ENCODE data around the gene CAMTA1. TPM values are rescaled to one million over a fixed set of nuclear protein-coding genes. Genes with fewer than 3 reads are reported as not detected.

Gene CAMTA1
- total RNA-seq, 1 experiment from 2014 or later: 85.2 TPM

DNA sequence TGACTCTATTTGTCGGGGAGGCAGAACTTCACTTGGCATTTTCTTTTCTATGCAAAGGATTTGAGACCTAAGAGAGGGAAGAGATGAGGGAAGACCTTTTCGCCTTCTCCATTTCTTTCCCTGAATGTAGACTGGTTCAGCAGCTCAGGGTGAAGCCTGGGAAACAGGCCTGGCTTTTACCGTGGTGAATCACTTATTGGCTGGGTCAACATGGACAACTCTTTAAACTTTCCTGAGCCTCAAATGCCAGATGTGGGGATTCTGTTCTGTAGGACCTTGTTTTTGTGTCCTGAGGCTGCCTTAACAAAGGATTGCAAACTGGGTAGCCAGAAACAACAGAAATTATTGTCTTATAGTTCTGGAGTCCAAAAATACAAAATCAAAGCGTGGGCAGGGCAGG lies 530.1 kb downstream of the CAMTA1 start:
- no TSS peak for BruUV-seq (replicated peaks)
- H3K27ac ChIP-seq (ENCODE audit: low read depth, low read length, poor library complexity, severe bottlenecking): no peak overlapping the region
- no peak overlapping the region for H3K4me3 ChIP-seq (ENCODE audit: low read depth, low read length, poor library complexity, severe bottlenecking)
- peaks cover 9% of the 10 kb centered on the region for H3K4me1 ChIP-seq (ENCODE audit: insufficient read depth, low read length, poor library complexity, severe bottlenecking)
- H3K9me3 ChIP-seq (ENCODE audit: low read depth, low read length, poor library complexity, severe bottlenecking): no peaks in the 10 kb centered on the region
- H3K27me3 ChIP-seq (replicated peaks; ENCODE audit: insufficient read depth, low read depth, low read length, poor library complexity): no peaks in the 10 kb centered on the region
- intact Hi-C loops (cut with micrococcal nuclease; ENCODE audit: unreplicated experiment): no loop called here
- ChIA-PET CTCF (no interaction called here), POLR2A (ENCODE audit: low non-redundant PET) (no interaction called here)
- TF ChIP-seq EZH2 (IDR thresholded peaks at IDR 0.05; ENCODE audit: borderline replicate concordance, low read depth, low read length, poor library complexity, severe bottlenecking): no peak
- TF ChIP-seq, protein P1, sequence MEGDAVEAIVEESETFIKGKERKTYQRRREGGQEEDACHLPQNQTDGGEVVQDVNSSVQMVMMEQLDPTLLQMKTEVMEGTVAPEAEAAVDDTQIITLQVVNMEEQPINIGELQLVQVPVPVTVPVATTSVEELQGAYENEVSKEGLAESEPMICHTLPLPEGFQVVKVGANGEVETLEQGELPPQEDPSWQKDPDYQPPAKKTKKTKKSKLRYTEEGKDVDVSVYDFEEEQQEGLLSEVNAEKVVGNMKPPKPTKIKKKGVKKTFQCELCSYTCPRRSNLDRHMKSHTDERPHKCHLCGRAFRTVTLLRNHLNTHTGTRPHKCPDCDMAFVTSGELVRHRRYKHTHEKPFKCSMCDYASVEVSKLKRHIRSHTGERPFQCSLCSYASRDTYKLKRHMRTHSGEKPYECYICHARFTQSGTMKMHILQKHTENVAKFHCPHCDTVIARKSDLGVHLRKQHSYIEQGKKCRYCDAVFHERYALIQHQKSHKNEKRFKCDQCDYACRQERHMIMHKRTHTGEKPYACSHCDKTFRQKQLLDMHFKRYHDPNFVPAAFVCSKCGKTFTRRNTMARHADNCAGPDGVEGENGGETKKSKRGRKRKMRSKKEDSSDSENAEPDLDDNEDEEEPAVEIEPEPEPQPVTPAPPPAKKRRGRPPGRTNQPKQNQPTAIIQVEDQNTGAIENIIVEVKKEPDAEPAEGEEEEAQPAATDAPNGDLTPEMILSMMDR (conservative IDR thresholded peaks at IDR 0.05; ENCODE audit: low read depth, low read length): no peak
- no peaks in the 10 kb centered on the region for H3K36me3 ChIP-seq (ENCODE audit: insufficient read depth, low read length, poor library complexity, severe bottlenecking)
- DNase-seq (ENCODE audit: low spot score): no peak

DNA sequence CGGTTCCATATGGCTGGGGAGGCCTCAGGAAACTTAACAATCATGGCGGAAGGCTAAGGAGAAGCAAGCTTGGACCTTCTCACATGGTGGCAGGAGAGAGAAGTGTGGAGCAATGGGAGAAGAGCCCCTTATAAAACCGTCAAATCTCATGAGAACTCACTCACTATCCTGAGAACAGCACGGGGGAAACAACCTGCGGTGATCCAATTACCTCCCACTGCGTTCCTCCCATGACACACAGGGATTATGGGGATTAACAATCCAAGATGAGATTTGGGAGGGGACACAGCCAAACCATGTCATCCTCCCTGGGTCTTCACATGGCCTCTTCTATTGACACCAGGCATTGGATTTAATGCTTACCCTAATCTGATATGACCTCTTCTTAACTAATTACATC lies 530.7 kb downstream of the CAMTA1 start:
- no peak for DNase-seq (ENCODE audit: low spot score)
- TF ChIP-seq EZH2 (IDR thresholded peaks at IDR 0.05; ENCODE audit: borderline replicate concordance, low read depth, low read length, poor library complexity, severe bottlenecking): no peak
- TF ChIP-seq, protein P1 (conservative IDR thresholded peaks at IDR 0.05; ENCODE audit: low read depth, low read length): no peak
- no peaks in the 10 kb centered on the region for H3K9me3 ChIP-seq (ENCODE audit: low read depth, low read length, poor library complexity, severe bottlenecking)
- POLR2A ChIA-PET (ENCODE audit: low non-redundant PET): no interaction called here
- H3K36me3 ChIP-seq (ENCODE audit: insufficient read depth, low read length, poor library complexity, severe bottlenecking): no peaks in the 10 kb centered on the region
- H3K27me3 ChIP-seq (replicated peaks; ENCODE audit: insufficient read depth, low read depth, low read length, poor library complexity): no peaks in the 10 kb centered on the region
- no peak overlapping the region for H3K27ac ChIP-seq (ENCODE audit: low read depth, low read length, poor library complexity, severe bottlenecking)
- H3K4me3 ChIP-seq (ENCODE audit: low read depth, low read length, poor library complexity, severe bottlenecking): no peak overlapping the region
- CTCF ChIA-PET: no interaction called here
- no TSS peak for BruUV-seq (replicated peaks)
- intact Hi-C loops (cut with micrococcal nuclease; ENCODE audit: unreplicated experiment): no loop called here
- peaks cover 9% of the 10 kb centered on the region for H3K4me1 ChIP-seq (ENCODE audit: insufficient read depth, low read length, poor library complexity, severe bottlenecking)

DNA sequence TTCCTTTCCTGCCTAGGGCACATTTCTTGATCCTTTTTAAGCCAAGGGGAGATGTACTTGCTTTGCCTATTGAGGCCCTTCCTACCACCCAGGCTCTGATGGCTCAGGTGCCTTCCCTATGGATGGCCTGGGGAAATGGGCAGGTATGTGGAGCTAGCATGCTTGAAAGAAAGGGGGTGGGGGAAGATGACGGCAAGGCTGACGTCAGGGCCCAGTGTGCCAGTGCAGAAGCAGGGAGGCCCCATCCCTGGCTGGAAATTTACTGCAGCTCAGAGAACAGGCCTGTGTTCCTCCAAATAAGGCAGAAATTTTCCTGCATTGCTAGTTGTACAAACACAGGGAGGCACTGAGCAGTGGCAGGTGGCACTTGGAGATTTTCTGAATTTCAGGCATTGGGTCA lies 532.6 kb downstream of the CAMTA1 start:
- POLR2A ChIA-PET (ENCODE audit: low non-redundant PET): no interaction called here
- Histone ChIP-seq H3K36me3 (ENCODE audit: insufficient read depth, low read length, poor library complexity, severe bottlenecking) (no peaks in the 10 kb centered on the region), H3K27ac (ENCODE audit: low read depth, low read length, poor library complexity, severe bottlenecking) (no peak overlapping the region), H3K9me3 (ENCODE audit: low read depth, low read length, poor library complexity, severe bottlenecking) (no peaks in the 10 kb centered on the region), H3K4me1 (ENCODE audit: insufficient read depth, low read length, poor library complexity, severe bottlenecking) (peaks cover 5% of the 10 kb centered on the region), H3K27me3 (replicated peaks; ENCODE audit: insufficient read depth, low read depth, low read length, poor library complexity) (no peaks in the 10 kb centered on the region), H3K4me3 (ENCODE audit: low read depth, low read length, poor library complexity, severe bottlenecking) (no peak overlapping the region)
- intact Hi-C loops (cut with micrococcal nuclease; ENCODE audit: unreplicated experiment): no loop called here
- DNase-seq (ENCODE audit: low spot score): no peak
- no TSS peak for BruUV-seq (replicated peaks)
- CTCF ChIA-PET: no interaction called here
- TF ChIP-seq, protein P1 (conservative IDR thresholded peaks at IDR 0.05; ENCODE audit: low read depth, low read length): no peak
- no peak for TF ChIP-seq EZH2 (IDR thresholded peaks at IDR 0.05; ENCODE audit: borderline replicate concordance, low read depth, low read length, poor library complexity, severe bottlenecking)

All from A673 (cell line).